Measurements from ENCODE around the gene OR9Q1. TPM values are rescaled to one million over a fixed set of nuclear protein-coding genes. Genes with fewer than 3 reads are reported as not detected.

The OR9Q1 gene
- total and polyA plus RNA-seq, 2 of the 13 experiments (the other 11 are each of a cell fraction or from before 2014, with no cell fraction given) = not detected

DNA sequence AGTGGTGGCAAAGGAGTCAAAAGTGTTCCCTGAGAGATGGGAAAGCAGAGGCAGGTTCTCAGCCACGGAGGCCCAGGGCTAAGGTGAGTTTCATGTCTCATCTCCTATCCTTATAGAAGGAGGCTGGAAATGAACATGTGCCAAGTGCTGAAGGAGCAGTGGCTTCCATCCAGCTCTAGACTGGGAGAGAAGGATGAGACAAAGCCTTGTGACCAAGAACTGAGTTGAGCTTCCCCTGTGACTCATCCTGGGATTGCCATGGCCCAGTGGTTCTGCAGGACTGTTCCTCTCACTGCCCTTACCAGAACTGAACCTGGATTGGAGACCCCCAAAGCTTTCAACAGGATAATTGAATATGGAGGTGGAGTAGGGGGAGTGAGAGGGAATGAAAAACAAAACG lies 16.7 kb upstream of the OR9Q1 start:
- Histone ChIP-seq H3K4me2 (ENCODE audit: low read depth, low read length) (no peak overlapping the region), H3K27ac (ENCODE audit: extremely low read length, insufficient read depth, low read length) (no peak overlapping the region), H2AFZ (ENCODE audit: low read length) (peak overlapping the region; percentile 34), H4K20me1 (ENCODE audit: insufficient read depth, low read length) (no peaks in the 10 kb centered on the region), H3K27me3 (ENCODE audit: control insufficient read depth in 1 of 2, insufficient read depth in 2 of 2, low read length in 2 of 2) (no peaks in the 10 kb centered on the region), H3K79me2 (ENCODE audit: insufficient read depth, low read length) (no peaks in the 10 kb centered on the region), H3K36me3 (replicated peaks in 1 of 2; ENCODE audit: control insufficient read depth in 1 of 2, insufficient read depth in 2 of 2, low read length in 2 of 2) (no peaks in the 10 kb centered on the region), H3K9ac (ENCODE audit: insufficient read depth, low read depth, low read length) (no peak overlapping the region), H3K4me3 (replicated peaks in 1 of 3; ENCODE audit: insufficient read depth in 1 of 3, low read depth in 2 of 3, low read length in 3 of 3) (no peak overlapping the region), H3K4me1 (ENCODE audit: insufficient read depth, low read length) (peaks cover 36% of the 10 kb centered on the region), H3K9me3 (ENCODE audit: low read length) (0 out of 2 replicates have a peak, but pooled peaks cover 5% of the 10 kb centered on the region)
- intact Hi-C loops (cut with micrococcal nuclease; ENCODE audit: unreplicated experiment) (no loop called here), in situ Hi-C loops (cut with HindIII; ENCODE audit: extremely low pct_ligation_motif_present, low pct_unique_long_range_greater_than_20kb) (no loop called here)
- POLR2A ChIA-PET = no interaction called here
- ATAC-seq (no peak), FAIRE-seq (no peak), DNase-seq (ENCODE audit: low spot score) (no peak)
- TF ChIP-seq MEF2D (CRISPR knock-in tag; IDR thresholded peaks at IDR 0.05) (no peak), FOSL2 (CRISPR knock-in tag; IDR thresholded peaks at IDR 0.05) (peak; percentile 32; the same call in 1 of the 2 replicates)
- BruUV-seq (replicated peaks) = no TSS peak
- CTCF ChIA-PET (ENCODE audit: low intra/inter-chr PET ratio, low total read pairs) = no interaction called here
- 57% methylated on average over 2 of the region's 2 CpGs for WGBS (ENCODE audit: low lambda C conversion rate)

DNA sequence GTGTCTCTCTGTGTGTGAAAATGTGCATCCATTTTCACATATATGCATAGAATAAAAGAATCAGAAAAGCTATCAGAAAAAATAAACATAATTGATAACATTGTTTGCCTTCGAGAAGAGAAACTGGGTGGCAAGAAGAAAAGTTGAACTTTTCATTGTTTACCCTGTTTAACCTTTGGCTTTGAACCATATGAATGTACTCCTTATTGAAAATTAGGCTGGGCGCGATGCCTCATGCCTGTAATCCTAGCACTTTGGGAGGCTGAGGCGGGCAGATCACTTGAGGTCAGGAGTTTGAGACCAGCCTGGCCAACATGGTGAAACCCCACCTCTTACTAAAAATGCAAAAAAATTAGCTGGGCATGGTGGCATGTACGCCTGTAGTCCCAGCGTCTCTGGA lies 11.9 kb upstream of the OR9Q1 start:
- peak; percentile 23 for DNase-seq (ENCODE audit: low spot score)
- Histone ChIP-seq H3K9ac (ENCODE audit: insufficient read depth, low read depth, low read length) (no peak overlapping the region), H3K79me2 (ENCODE audit: insufficient read depth, low read length) (no peaks in the 10 kb centered on the region), H3K27me3 (ENCODE audit: control insufficient read depth in 1 of 2, insufficient read depth in 2 of 2, low read length in 2 of 2) (no peaks in the 10 kb centered on the region), H3K36me3 (replicated peaks in 1 of 2; ENCODE audit: control insufficient read depth in 1 of 2, insufficient read depth in 2 of 2, low read length in 2 of 2) (no peaks in the 10 kb centered on the region), H3K4me1 (ENCODE audit: insufficient read depth, low read length) (peaks cover 16% of the 10 kb centered on the region), H3K27ac (ENCODE audit: extremely low read length, insufficient read depth, low read length) (no peak overlapping the region), H3K4me2 (ENCODE audit: low read depth, low read length) (no peak overlapping the region), H3K4me3 (replicated peaks in 1 of 3; ENCODE audit: insufficient read depth in 1 of 3, low read depth in 2 of 3, low read length in 3 of 3) (no peak overlapping the region), H2AFZ (ENCODE audit: low read length) (no peak overlapping the region), H3K9me3 (ENCODE audit: low read length) (0 out of 2 replicates have a peak, but pooled peaks cover 5% of the 10 kb centered on the region), H4K20me1 (ENCODE audit: insufficient read depth, low read length) (no peaks in the 10 kb centered on the region)
- in situ Hi-C loops (cut with HindIII; ENCODE audit: extremely low pct_ligation_motif_present, low pct_unique_long_range_greater_than_20kb) = no loop called here
- BruUV-seq (replicated peaks) = no TSS peak
- intact Hi-C loops (cut with micrococcal nuclease; ENCODE audit: unreplicated experiment) = no loop called here
- ChIA-PET CTCF (ENCODE audit: low intra/inter-chr PET ratio, low total read pairs) (no interaction called here), POLR2A (no interaction called here)
- no peak for ATAC-seq
- WGBS (ENCODE audit: low lambda C conversion rate) = 54% methylated on average over 6 of the region's 6 CpGs
- FAIRE-seq = no peak
- TF ChIP-seq KAT8 (CRISPR knock-in tag; IDR thresholded peaks at IDR 0.05) (no peak), FOXK2 (IDR thresholded peaks at IDR 0.05) (no peak), RARG (CRISPR knock-in tag; IDR thresholded peaks at IDR 0.05; ENCODE audit: low read depth) (no peak), NFYC (CRISPR knock-in tag; IDR thresholded peaks at IDR 0.05) (no peak), HOXA9 (CRISPR knock-in tag; IDR thresholded peaks at IDR 0.05; ENCODE audit: borderline replicate concordance) (no peak), JUND (CRISPR knock-in tag; IDR thresholded peaks at IDR 0.05) (no peak), ZNF615 (CRISPR knock-in tag; IDR thresholded peaks at IDR 0.05; ENCODE audit: borderline replicate concordance) (no peak), POLR2A (IDR thresholded peaks at IDR 0.05; ENCODE audit: insufficient read depth in 1 of 2, low read depth in 2 of 2, low read length in 2 of 2) (no peak), ZNF224 (CRISPR knock-in tag; IDR thresholded peaks at IDR 0.05) (no peak), ZFP41 (CRISPR knock-in tag; IDR thresholded peaks at IDR 0.05; ENCODE audit: borderline replicate concordance) (no peak), RAD21 (CRISPR knock-in tag; IDR thresholded peaks at IDR 0.05) (no peak), ISL2 (CRISPR knock-in tag; IDR thresholded peaks at IDR 0.05) (0 out of 2 replicates have a peak, but pooled peaks have one; percentile 45), ZNF205 (CRISPR knock-in tag; IDR thresholded peaks at IDR 0.05) (no peak)
- TF ChIP-seq, protein P1, sequence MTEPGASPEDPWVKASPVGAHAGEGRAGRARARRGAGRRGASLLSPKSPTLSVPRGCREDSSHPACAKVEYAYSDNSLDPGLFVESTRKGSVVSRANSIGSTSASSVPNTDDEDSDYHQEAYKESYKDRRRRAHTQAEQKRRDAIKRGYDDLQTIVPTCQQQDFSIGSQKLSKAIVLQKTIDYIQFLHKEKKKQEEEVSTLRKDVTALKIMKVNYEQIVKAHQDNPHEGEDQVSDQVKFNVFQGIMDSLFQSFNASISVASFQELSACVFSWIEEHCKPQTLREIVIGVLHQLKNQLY (CRISPR knock-in tag; IDR thresholded peaks at IDR 0.05) = no peak
- TF ChIP-seq, protein P2, sequence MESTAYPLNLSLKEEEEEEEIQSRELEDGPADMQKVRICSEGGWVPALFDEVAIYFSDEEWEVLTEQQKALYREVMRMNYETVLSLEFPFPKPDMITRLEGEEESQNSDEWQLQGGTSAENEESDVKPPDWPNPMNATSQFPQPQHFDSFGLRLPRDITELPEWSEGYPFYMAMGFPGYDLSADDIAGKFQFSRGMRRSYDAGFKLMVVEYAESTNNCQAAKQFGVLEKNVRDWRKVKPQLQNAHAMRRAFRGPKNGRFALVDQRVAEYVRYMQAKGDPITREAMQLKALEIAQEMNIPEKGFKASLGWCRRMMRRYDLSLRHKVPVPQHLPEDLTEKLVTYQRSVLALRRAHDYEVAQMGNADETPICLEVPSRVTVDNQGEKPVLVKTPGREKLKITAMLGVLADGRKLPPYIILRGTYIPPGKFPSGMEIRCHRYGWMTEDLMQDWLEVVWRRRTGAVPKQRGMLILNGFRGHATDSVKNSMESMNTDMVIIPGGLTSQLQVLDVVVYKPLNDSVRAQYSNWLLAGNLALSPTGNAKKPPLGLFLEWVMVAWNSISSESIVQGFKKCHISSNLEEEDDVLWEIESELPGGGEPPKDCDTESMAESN (CRISPR knock-in tag; conservative IDR thresholded peaks at IDR 0.05) = no peak
- TF ChIP-seq, protein P3, sequence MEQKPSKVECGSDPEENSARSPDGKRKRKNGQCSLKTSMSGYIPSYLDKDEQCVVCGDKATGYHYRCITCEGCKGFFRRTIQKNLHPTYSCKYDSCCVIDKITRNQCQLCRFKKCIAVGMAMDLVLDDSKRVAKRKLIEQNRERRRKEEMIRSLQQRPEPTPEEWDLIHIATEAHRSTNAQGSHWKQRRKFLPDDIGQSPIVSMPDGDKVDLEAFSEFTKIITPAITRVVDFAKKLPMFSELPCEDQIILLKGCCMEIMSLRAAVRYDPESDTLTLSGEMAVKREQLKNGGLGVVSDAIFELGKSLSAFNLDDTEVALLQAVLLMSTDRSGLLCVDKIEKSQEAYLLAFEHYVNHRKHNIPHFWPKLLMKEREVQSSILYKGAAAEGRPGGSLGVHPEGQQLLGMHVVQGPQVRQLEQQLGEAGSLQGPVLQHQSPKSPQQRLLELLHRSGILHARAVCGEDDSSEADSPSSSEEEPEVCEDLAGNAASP (CRISPR knock-in tag; IDR thresholded peaks at IDR 0.05; ENCODE audit: borderline replicate concordance) = peak; percentile 47; the same call in 1 of the 2 replicates
